Stomach (tissue), 9 donors: ENCODE measurements around the gene GPC6. TPM values are rescaled to one million over a fixed set of nuclear protein-coding genes. Genes with fewer than 3 reads are reported as not detected.

Experiments used
- DNase-seq, 2 donors: peaks; one replicate each; pipeline versions ENCODE4 v3.0.0 to v3.0.0-alpha.2; 2013 to 2019
- H3K27ac ChIP-seq, 5 donors: fragments of 200-600 bp in 4 of 5; sonication (generic) in 4 of 5; one replicate each; pipeline ENCODE4 v1.5.1; 2013 to 2019; ENCODE audit warnings: mild to moderate bottlenecking in 1 of 5, moderate library complexity in 1 of 5
- H3K27me3 ChIP-seq, 3 donors: fragments of 200-600 bp; sonication (generic); one replicate each; pipeline ENCODE4 v1.5.1; 2017 to 2019; ENCODE audit warnings: mixed run types in 1 of 3
- H3K36me3 ChIP-seq, 4 donors: fragments of 200-600 bp; sonication (generic); 1 replicate in 3 of 4; 2 replicates in 1 of 4; pipeline ENCODE4 v1.5.1; 2016 to 2019
- H3K4me1 ChIP-seq, 4 donors: fragments of 200-600 bp; sonication (generic); one replicate each; pipeline ENCODE4 v1.5.1; 2016 to 2019
- H3K4me3 ChIP-seq, 4 donors: fragments of 200-600 bp; sonication (generic) in 3 of 4; one replicate each; pipeline ENCODE4 v1.5.1; 2016 to 2019; ENCODE audit warnings: mild to moderate bottlenecking in 1 of 4
- H3K9me3 ChIP-seq, 4 donors: fragments of 200-600 bp; sonication (generic); one replicate each; pipeline ENCODE4 v1.5.1; 2016 to 2019
- EP300 ChIP-seq: sonication (generic); formaldehyde crosslinking; IDR thresholded peaks from one replicate; pipeline ENCODE4 v1.6.1; 2017; ENCODE audit warnings: antibody characterized with exemption
- POLR2A ChIP-seq, 4 donors: fragments of 450-650 bp; IDR thresholded peaks; one replicate each; pipeline ENCODE4 v1.6.1; 2016; ENCODE audit warnings: antibody characterized with exemption in 4 of 4, control low read depth in 2 of 4, mild to moderate bottlenecking in 1 of 4, moderate library complexity in 1 of 4
- POLR2AphosphoS5 ChIP-seq, 3 donors: sonication (generic); formaldehyde crosslinking; IDR thresholded peaks; one replicate each; pipeline ENCODE4 v1.6.1; 2016; ENCODE audit warnings: antibody characterized with exemption in 3 of 3
- WGBS, 5 donors: extraction: QIAGEN DNeasy Blood & Tissue Kit in 3 of 5; methylation state at CpG; one replicate each; pipeline versions ENCODE4 v1.1.5 to v1.1.7; 2013 to 2018; 5-methylcytosine and 5-hydroxymethylcytosine counted together
- intact Hi-C: fragments of 100-400 bp; cut with DNase I; formaldehyde crosslinking; loops from one replicate; pipeline ENCODE4 v1.15.1; 2023; ENCODE audit warnings: low total_unique reads
- polyA plus RNA-seq, 3 donors: library from polyadenylated mRNA; stranded (reverse); fragments of 200-250 nt; gene quantifications; one replicate each; pipeline ENCODE4 v1.2.3, GENCODE V29; 2013
- total RNA-seq, 5 donors: library from RNA; depleted of rRNA; stranded (reverse); fragments of >200 nt; gene quantifications; one replicate each; pipeline versions ENCODE4 v1.1.0 to v1.2.3, GENCODE V29; 2014 to 2016
- TF ChIP-seq, protein P1 (sequence below), 7 experiments: fragments of 450-650 bp in 4 of 7; fragments of 200-600 bp in 3 of 7; sonication (generic) in 3 of 7; IDR thresholded peaks; one replicate each; pipeline ENCODE4 v1.5.1; 2016 to 2019; ENCODE audit warnings: antibody characterized with exemption in 7 of 7, control low read depth in 2 of 7, mild to moderate bottlenecking in 1 of 7
- donor health status: healthy with polysubstance abuse.
- donor health status: Bipolar disorder and iron deficiency.
- donor health status: healthy.

The GPC6 gene
- total and polyA plus RNA-seq, 8 donors, result 0.70 to 52.7 (median 5.6) TPM

DNA sequence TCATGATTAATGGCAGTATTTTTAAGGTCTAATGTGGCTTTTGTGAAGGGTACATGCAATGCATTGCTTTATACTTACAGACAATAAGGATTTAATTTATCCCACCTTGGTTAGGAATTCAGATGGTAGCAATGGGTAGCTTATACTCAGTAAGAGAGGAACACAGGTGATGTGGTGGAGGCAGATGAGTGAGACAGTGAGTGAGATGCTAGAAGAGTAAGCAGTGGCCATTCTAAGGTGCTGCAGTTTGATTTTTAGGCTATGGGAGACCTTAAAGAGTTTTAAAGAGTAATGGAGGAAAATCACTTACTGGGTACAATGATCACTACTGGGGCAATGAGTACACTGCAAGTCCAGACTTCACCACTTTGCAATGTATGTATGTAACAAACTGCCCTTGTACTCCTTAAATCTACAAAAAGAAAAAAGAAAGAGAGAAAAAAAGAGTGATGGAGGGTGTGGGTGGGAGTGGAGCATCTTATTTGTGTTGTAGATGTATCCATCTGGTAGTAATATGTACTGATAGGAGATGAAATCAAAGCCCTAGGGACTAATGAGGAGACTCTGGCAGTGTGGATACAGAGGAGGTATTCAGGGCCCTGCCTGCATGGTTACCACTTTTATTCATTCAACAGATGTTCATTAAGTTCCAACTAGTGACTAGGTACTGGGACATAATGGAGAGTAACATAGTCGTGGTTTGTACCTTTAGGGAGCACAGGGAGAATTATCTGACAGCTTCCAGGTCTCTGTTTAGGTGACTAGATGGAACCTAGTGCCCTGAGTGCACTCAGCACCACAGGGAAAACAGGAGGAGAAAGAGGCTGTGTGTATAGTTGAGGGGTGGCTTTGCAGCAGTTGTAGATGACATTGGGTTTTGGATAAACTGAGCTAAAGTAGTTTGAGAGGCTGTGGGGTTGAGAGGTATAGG, 99.0 kb downstream of the GPC6 start:
- no peaks in the 10 kb centered on the region for H3K4me1 ChIP-seq
- no peak overlapping the region for H3K4me3 ChIP-seq
- no peaks in the 10 kb centered on the region for H3K36me3 ChIP-seq
- no peak for DNase-seq
- TF ChIP-seq EP300, result no peak
- no peak for TF ChIP-seq POLR2AphosphoS5 (IDR thresholded peaks at IDR 0.05)
- no peak for TF ChIP-seq POLR2A (IDR thresholded peaks at IDR 0.05)
- WGBS, 5 donors, result 37 to 69% (median 67%) methylated on average over 1 of the region's 1 CpG
- H3K9me3 ChIP-seq, result peaks cover 0 to 5% (median 0%) of the 10 kb centered on the region in 4 donors
- H3K27me3 ChIP-seq, result no peaks in the 10 kb centered on the region
- H3K27ac ChIP-seq, result no peak overlapping the region
- intact Hi-C loops, result no loop called here

DNA sequence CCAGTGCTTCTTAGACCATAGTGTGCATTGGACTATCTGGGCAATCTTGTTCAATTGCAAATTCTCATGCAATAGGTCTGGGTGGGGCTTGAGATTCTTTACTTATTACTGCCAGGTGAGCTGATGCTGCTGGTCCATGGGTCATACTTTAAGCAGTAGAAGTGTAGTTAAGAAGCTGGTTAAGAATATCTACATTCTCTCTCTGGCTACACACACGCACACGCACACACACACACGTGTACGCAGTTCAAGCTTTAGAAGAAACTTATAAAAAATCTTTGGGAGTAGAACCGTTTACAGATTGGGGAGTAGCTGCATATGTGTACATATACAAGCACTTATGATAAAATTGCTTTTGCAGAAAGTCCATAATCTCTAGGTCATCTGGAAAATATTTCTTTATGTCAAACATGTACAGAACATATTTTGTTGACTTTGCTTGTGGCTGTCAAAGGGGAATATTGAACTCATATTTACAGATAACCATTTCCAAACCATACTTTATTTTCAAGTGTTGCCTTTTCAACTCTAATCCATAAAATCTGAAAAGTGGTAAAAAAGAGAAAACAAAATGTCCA, 99.7 kb downstream of the GPC6 start:
- intact Hi-C loops, result no loop called here
- Histone ChIP-seq H3K36me3 (no peaks in the 10 kb centered on the region), H3K9me3 (peaks cover 0 to 5% (median 0%) of the 10 kb centered on the region in 4 donors), H3K4me1 (no peaks in the 10 kb centered on the region), H3K27me3 (no peaks in the 10 kb centered on the region), H3K27ac (no peak overlapping the region), H3K4me3 (no peak overlapping the region)
- TF ChIP-seq POLR2AphosphoS5 (IDR thresholded peaks at IDR 0.05) (no peak), POLR2A (IDR thresholded peaks at IDR 0.05) (no peak), EP300 (no peak)
- TF ChIP-seq, protein P1, sequence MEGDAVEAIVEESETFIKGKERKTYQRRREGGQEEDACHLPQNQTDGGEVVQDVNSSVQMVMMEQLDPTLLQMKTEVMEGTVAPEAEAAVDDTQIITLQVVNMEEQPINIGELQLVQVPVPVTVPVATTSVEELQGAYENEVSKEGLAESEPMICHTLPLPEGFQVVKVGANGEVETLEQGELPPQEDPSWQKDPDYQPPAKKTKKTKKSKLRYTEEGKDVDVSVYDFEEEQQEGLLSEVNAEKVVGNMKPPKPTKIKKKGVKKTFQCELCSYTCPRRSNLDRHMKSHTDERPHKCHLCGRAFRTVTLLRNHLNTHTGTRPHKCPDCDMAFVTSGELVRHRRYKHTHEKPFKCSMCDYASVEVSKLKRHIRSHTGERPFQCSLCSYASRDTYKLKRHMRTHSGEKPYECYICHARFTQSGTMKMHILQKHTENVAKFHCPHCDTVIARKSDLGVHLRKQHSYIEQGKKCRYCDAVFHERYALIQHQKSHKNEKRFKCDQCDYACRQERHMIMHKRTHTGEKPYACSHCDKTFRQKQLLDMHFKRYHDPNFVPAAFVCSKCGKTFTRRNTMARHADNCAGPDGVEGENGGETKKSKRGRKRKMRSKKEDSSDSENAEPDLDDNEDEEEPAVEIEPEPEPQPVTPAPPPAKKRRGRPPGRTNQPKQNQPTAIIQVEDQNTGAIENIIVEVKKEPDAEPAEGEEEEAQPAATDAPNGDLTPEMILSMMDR (IDR thresholded peaks at IDR 0.05), result no peak
- whole genome bisulfite sequencing, 5 donors, result 34 to 53% (median 44%) methylated on average over 5 of the region's 5 CpGs
- DNase-seq, result peak in 1 of 2 donors; percentile 15

DNA sequence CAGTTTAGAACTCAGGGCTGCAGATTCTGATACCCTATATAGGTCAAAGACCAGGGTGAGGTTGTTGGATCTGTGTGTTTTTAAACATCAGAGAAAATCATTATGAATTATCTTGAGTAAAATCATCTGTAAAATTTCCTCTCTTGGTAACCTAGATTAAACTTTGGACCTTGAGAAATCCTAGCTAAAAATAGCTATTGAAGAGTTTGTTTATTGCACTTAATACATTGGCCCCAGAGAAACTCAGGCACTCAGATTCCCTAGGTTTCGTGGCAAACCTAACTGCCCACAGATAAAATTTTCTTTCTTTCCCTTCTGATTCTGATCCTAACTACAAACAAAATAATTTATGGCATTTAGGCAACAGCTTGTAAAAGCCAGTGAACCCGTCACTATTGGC, 102.3 kb downstream of the GPC6 start:
- no peak overlapping the region for H3K27ac ChIP-seq
- intact Hi-C loops, result no loop called here
- no peak overlapping the region for H3K4me3 ChIP-seq
- H3K36me3 ChIP-seq, result no peaks in the 10 kb centered on the region
- DNase-seq, result no peak
- TF ChIP-seq POLR2AphosphoS5 (IDR thresholded peaks at IDR 0.05) (no peak), POLR2A (IDR thresholded peaks at IDR 0.05) (no peak), EP300 (no peak)
- TF ChIP-seq, protein P1 (IDR thresholded peaks at IDR 0.05), result no peak
- peaks cover 0 to 3% (median under 1%) of the 10 kb centered on the region in 4 donors for H3K9me3 ChIP-seq
- no peaks in the 10 kb centered on the region for H3K4me1 ChIP-seq
- no peaks in the 10 kb centered on the region for H3K27me3 ChIP-seq
- 45 to 55% (median 48%) methylated on average over 2 of the region's 2 CpGs for WGBS, 5 donors

DNA sequence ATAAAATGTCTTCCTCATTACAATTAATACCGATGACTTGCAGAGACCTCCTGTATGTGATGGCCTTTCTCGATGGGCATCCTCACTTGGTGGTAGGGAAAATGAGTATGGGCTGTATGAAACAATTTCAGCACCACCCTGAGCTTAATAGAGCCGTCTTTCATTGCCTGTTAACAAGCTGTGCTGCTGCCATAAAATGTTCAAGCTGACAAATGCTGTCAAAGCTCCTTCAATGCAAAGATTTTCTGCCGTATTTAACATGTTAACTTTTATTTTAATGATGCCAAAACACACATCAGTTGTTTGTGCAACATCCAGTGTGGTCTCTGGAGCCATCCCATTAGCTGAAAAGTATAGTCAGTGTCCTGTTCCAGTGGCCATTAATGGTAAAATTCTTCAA, 110.1 kb downstream of the GPC6 start:
- 69 to 80% (median 74%) methylated on average over 4 of the region's 4 CpGs for WGBS, 5 donors
- Histone ChIP-seq H3K4me1 (no peaks in the 10 kb centered on the region), H3K36me3 (no peaks in the 10 kb centered on the region), H3K4me3 (no peak overlapping the region), H3K27ac (no peak overlapping the region), H3K9me3 (peaks cover 0 to 5% (median 2%) of the 10 kb centered on the region in 4 donors), H3K27me3 (no peaks in the 10 kb centered on the region)
- TF ChIP-seq EP300 (no peak), POLR2A (IDR thresholded peaks at IDR 0.05) (no peak), POLR2AphosphoS5 (IDR thresholded peaks at IDR 0.05) (no peak)
- TF ChIP-seq, protein P1 (IDR thresholded peaks at IDR 0.05), result no peak
- intact Hi-C loops, result no loop called here
- DNase-seq, result no peak
